Testis (tissue), 2 donors: ENCODE results near the gene CES2.

Experiments used
- POLR2A ChIP-seq: fragments of 450-650 bp; IDR thresholded peaks from one replicate; pipeline ENCODE4 v1.6.1; 2017; ENCODE audit warnings: antibody characterized with exemption, mild to moderate bottlenecking, moderate library complexity
- TF ChIP-seq, protein P1 (sequence below), 3 experiments: fragments of 450-650 bp in 2 of 3; fragments of 200-600 bp in 1 of 3; sonication (generic) in 1 of 3; IDR thresholded peaks; one replicate each; pipeline ENCODE4 v1.5.1; 2016 to 2019; ENCODE audit warnings: antibody characterized with exemption in 3 of 3, mild to moderate bottlenecking in 2 of 3, moderate library complexity in 1 of 3

DNA sequence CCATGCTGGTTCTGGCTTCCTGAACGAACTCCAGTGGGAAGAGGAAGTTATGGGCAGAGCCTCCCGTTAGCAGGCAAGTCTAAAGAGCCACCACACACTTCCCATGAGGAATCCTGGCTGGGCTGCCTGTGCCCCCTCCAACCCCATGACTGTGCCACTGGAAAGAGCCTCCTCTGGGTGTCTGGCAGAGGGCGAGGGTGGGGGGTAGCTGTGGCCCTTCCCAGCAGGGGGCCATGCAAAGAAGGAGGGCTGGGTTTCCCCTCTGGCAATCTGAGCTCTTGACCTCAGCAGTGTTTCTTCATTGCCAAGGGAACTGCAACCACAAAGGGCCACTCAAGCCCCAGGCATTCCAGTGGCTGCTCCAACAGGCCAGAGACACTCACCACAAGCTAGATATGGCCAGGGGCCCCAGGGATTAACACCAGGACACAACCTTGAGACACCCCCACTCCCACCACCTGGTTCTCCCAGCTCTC, 8.3 kb upstream of the CES2 start:
- TF ChIP-seq, protein P1, sequence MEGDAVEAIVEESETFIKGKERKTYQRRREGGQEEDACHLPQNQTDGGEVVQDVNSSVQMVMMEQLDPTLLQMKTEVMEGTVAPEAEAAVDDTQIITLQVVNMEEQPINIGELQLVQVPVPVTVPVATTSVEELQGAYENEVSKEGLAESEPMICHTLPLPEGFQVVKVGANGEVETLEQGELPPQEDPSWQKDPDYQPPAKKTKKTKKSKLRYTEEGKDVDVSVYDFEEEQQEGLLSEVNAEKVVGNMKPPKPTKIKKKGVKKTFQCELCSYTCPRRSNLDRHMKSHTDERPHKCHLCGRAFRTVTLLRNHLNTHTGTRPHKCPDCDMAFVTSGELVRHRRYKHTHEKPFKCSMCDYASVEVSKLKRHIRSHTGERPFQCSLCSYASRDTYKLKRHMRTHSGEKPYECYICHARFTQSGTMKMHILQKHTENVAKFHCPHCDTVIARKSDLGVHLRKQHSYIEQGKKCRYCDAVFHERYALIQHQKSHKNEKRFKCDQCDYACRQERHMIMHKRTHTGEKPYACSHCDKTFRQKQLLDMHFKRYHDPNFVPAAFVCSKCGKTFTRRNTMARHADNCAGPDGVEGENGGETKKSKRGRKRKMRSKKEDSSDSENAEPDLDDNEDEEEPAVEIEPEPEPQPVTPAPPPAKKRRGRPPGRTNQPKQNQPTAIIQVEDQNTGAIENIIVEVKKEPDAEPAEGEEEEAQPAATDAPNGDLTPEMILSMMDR (IDR thresholded peaks at IDR 0.05), result no peak
- no peak for TF ChIP-seq POLR2A
